ENCODE data around the gene CD40.

Gene CD40

GRCh38 chr20:46164254-46164653, 46.1 kb downstream of the CD40 start:
- no peaks in the 10 kb centered on the region for H3K36me3 ChIP-seq
- peaks cover 53% of the 10 kb centered on the region for H3K27me3 ChIP-seq
- no peaks in the 10 kb centered on the region for H3K9me3 ChIP-seq
- H3K4me3 ChIP-seq (ENCODE audit: low read depth in 1 of 2, low read length in 1 of 2), result no peak overlapping the region
- no peaks in the 10 kb centered on the region for H3K4me1 ChIP-seq (ENCODE audit: control insufficient read depth in 1 of 2, insufficient read depth in 1 of 2, low read depth in 1 of 2, low read length in 1 of 2)
- no peak overlapping the region for H3K27ac ChIP-seq
- TF ChIP-seq CTCF (IDR thresholded peaks at IDR 0.05), result no peak

- Histone ChIP-seq H3K36me3 (no peaks in the 10 kb centered on the region), H3K9me3 (no peaks in the 10 kb centered on the region), H3K27me3 (peaks cover 52% of the 10 kb centered on the region), H3K27ac (no peak overlapping the region), H3K4me1 (ENCODE audit: control insufficient read depth in 1 of 2, insufficient read depth in 1 of 2, low read depth in 1 of 2, low read length in 1 of 2) (no peaks in the 10 kb centered on the region), H3K4me3 (ENCODE audit: low read depth in 1 of 2, low read length in 1 of 2) (no peak overlapping the region)
- TF ChIP-seq CTCF (IDR thresholded peaks at IDR 0.05), result no peak
These were observed 49.0 kb downstream of the CD40 start for GRCh38 chr20:46167080-46167479.

GRCh38 chr20:46168438-46168837, 50.3 kb downstream of the CD40 start:
- Histone ChIP-seq H3K9me3 (no peaks in the 10 kb centered on the region), H3K4me1 (ENCODE audit: control insufficient read depth in 1 of 2, insufficient read depth in 1 of 2, low read depth in 1 of 2, low read length in 1 of 2) (no peaks in the 10 kb centered on the region), H3K4me3 (ENCODE audit: low read depth in 1 of 2, low read length in 1 of 2) (no peak overlapping the region), H3K27me3 (peaks cover 57% of the 10 kb centered on the region), H3K36me3 (no peaks in the 10 kb centered on the region), H3K27ac (no peak overlapping the region)
- TF ChIP-seq CTCF (IDR thresholded peaks at IDR 0.05), result no peak

- no peak overlapping the region for H3K4me3 ChIP-seq (ENCODE audit: low read depth in 1 of 2, low read length in 1 of 2)
- peaks cover 0 to 3% of the 10 kb centered on the region in 2 experiments for H3K4me1 ChIP-seq (ENCODE audit: control insufficient read depth in 1 of 2, insufficient read depth in 1 of 2, low read depth in 1 of 2, low read length in 1 of 2)
- H3K27ac ChIP-seq, result no peak overlapping the region
- no peaks in the 10 kb centered on the region for H3K36me3 ChIP-seq
- no peak for TF ChIP-seq CTCF (IDR thresholded peaks at IDR 0.05)
- no peaks in the 10 kb centered on the region for H3K9me3 ChIP-seq
- H3K27me3 ChIP-seq, result peaks cover 60% of the 10 kb centered on the region
These were observed 51.4 kb downstream of the CD40 start for GRCh38 chr20:46169245-46170171.

GRCh38 chr20:46171476-46171875, 53.4 kb downstream of the CD40 start:
- no peak for TF ChIP-seq CTCF (IDR thresholded peaks at IDR 0.05)
- no peaks in the 10 kb centered on the region for H3K36me3 ChIP-seq
- H3K4me1 ChIP-seq (ENCODE audit: control insufficient read depth in 1 of 2, insufficient read depth in 1 of 2, low read depth in 1 of 2, low read length in 1 of 2), result peaks cover 0 to 4% of the 10 kb centered on the region in 2 experiments
- no peak overlapping the region for H3K4me3 ChIP-seq (ENCODE audit: low read depth in 1 of 2, low read length in 1 of 2)
- no peaks in the 10 kb centered on the region for H3K9me3 ChIP-seq
- H3K27ac ChIP-seq, result no peak overlapping the region
- peaks cover 76% of the 10 kb centered on the region for H3K27me3 ChIP-seq
